Measurements from ENCODE around the gene EZH2. TPM values are rescaled to one million over a fixed set of nuclear protein-coding genes. Genes with fewer than 3 reads are reported as not detected.

The EZH2 gene
- total RNA-seq, 6 experiments from 2014 or later, result 1.2 to 4.2 (median 1.9) TPM

DNA sequence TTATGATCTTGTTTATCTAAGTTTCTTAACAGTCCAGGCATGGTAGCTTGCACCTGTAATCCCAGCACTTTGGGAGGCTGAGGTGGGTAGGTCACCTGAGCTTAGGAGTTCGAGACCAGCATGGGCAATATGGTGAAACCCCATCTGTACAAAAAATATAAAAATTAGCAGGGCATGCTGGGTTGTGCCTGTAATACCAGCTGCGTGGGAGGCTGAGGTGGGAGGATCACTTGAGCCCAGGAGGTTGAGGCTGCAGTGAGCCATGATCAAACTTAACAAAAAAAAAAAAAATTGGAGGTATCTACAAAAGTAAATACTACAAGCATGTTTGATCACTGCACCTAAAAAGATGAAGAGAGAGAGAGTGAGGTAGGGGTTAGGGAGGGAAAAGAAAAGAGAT is 9.0 kb upstream of the EZH2 start:
- Histone ChIP-seq H3K27ac (no peak overlapping the region), H3K9me3 (no peaks in the 10 kb centered on the region), H3K4me1 (no peaks in the 10 kb centered on the region), H3K4me3 (no peak overlapping the region), H3K36me3 (no peaks in the 10 kb centered on the region), H3K27me3 (no peaks in the 10 kb centered on the region)
- intact Hi-C loops (cut with DNase I), result no loop called here
- no peak for TF ChIP-seq POLR2A (IDR thresholded peaks at IDR 0.05)
- TF ChIP-seq, protein P1, sequence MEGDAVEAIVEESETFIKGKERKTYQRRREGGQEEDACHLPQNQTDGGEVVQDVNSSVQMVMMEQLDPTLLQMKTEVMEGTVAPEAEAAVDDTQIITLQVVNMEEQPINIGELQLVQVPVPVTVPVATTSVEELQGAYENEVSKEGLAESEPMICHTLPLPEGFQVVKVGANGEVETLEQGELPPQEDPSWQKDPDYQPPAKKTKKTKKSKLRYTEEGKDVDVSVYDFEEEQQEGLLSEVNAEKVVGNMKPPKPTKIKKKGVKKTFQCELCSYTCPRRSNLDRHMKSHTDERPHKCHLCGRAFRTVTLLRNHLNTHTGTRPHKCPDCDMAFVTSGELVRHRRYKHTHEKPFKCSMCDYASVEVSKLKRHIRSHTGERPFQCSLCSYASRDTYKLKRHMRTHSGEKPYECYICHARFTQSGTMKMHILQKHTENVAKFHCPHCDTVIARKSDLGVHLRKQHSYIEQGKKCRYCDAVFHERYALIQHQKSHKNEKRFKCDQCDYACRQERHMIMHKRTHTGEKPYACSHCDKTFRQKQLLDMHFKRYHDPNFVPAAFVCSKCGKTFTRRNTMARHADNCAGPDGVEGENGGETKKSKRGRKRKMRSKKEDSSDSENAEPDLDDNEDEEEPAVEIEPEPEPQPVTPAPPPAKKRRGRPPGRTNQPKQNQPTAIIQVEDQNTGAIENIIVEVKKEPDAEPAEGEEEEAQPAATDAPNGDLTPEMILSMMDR (IDR thresholded peaks at IDR 0.05), result no peak
- no peak for ATAC-seq
- WGBS (ENCODE audit: insufficient coverage, low coverage, low lambda C conversion rate, missing lambda C conversion rate), result 94% methylated on average over 2 of the region's 2 CpGs
- no peak for DNase-seq

DNA sequence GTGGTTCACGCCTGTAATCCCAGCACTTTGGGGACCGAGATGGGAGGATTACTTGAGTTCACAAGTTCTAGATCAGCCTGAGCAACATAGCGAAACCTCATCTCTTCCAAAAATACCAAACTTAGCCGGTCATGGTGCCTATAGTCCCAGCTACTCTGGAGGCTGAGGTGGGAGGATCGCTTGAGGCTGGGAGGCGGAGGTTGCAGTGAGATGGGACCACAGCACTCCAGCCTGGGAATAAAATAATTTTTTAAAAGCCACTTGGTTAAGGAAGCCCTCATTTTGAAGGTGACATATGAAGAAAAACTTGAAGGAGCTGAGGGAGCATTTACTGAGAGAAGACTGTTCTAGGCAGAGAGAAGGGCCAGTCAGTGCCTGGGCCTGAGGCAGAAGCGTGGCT is 4.2 kb upstream of the EZH2 start:
- no peak overlapping the region for H3K27ac ChIP-seq
- ATAC-seq, result no peak

DNA sequence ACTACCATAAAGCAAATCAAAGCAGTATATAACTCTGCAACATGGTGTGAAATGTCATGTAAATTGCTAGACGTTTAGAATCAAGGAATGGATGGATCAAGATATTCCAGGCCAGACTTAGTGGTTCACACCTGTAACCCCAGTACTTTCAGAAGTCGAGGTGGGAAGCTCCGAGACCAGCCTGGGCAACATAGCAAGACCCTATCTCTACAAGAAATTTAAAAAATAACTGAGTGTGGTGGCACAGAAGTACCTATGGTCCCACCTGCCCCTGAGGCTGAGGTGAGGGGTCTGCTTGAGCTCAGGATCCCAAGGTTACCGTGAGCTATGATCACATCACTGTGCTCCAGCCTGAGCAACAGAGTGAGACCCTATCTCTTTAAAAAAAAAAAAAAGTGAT is 2.8 kb upstream of the EZH2 start:
- H3K4me3 ChIP-seq, result no peak overlapping the region
- 83% methylated on average over 3 of the region's 4 CpGs for WGBS (ENCODE audit: insufficient coverage, low coverage, low lambda C conversion rate, missing lambda C conversion rate)
- no peaks in the 10 kb centered on the region for H3K9me3 ChIP-seq
- DNase-seq (no peak), ATAC-seq (no peak)
- no peak overlapping the region for H3K27ac ChIP-seq
- H3K4me1 ChIP-seq, result peaks cover 0 to 3% (median 0%) of the 10 kb centered on the region in 4 donors
- intact Hi-C loops (cut with DNase I), result no loop called here
- H3K36me3 ChIP-seq, result no peaks in the 10 kb centered on the region
- H3K27me3 ChIP-seq, result no peaks in the 10 kb centered on the region
- TF ChIP-seq, protein P1 (IDR thresholded peaks at IDR 0.05), result no peak
- no peak for TF ChIP-seq POLR2A (IDR thresholded peaks at IDR 0.05)

More for the DNA sequence above, 4.2 kb upstream of the EZH2 start:
- Histone ChIP-seq H3K4me3 (no peak overlapping the region), H3K9me3 (no peaks in the 10 kb centered on the region), H3K4me1 (peaks cover 0 to 3% (median 0%) of the 10 kb centered on the region in 4 donors), H3K36me3 (no peaks in the 10 kb centered on the region), H3K27me3 (no peaks in the 10 kb centered on the region)
- TF ChIP-seq, protein P1 (IDR thresholded peaks at IDR 0.05), result no peak
- TF ChIP-seq POLR2A (IDR thresholded peaks at IDR 0.05), result no peak
- no peak for DNase-seq
- 90% methylated on average over 6 of the region's 7 CpGs for WGBS (ENCODE audit: insufficient coverage, low coverage, low lambda C conversion rate, missing lambda C conversion rate)
- intact Hi-C loops (cut with DNase I), result no loop called here

DNA sequence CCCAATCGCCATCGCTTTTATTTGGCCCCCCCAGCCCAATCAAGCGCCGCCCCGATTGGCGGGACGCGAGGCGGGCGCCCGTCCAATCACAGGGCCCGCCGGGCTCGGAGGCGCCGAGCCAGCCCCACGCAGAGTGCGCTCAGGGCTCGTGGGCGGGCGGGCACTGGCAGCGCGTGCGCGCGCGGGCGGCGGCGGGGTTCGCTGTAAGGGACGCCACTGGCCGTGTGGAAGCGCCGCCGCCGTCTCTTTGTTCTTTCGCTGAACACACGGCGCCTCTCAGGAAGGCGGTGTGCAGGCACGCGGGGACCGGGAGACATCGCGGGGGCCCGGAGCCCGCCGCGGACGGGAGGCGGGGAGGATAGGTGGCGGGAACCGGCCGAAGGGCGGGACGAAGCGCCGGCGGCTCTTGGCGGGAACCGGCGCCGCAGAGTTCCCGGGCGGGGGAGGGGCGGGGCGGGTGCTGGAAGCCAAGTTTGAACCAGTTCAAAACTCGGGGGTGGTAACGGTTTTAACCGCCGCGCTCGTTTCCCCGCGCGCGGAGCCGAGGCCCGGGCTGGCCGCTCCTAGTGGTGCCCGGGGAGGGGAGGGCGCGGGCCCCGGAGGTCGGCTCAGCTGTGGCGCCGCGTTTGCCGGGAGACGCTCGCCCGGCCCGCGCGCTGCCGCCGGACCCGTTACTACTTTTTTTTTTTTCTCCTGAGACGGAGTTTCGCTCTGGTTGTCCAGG is 370 bp upstream of the EZH2 start:
- under 1% methylated on average over 17 of the region's 101 CpGs for WGBS (ENCODE audit: insufficient coverage, low coverage, low lambda C conversion rate, missing lambda C conversion rate)
- DNase-seq (peak; percentile 93 to 94 (median 93)), ATAC-seq (peak; percentile 95 to 97 (median 96))
- no peaks in the 10 kb centered on the region for H3K36me3 ChIP-seq
- peaks cover 0 to 3% (median 0%) of the 10 kb centered on the region in 4 donors for H3K4me1 ChIP-seq
- no peaks in the 10 kb centered on the region for H3K27me3 ChIP-seq
- peak overlapping the region; percentile 76 to 97 (median 89) for H3K4me3 ChIP-seq
- no peaks in the 10 kb centered on the region for H3K9me3 ChIP-seq
- intact Hi-C loops (cut with DNase I), result no loop called here
- TF ChIP-seq, protein P1 (IDR thresholded peaks at IDR 0.05), result no peak
- peak; percentile 92 for TF ChIP-seq POLR2A (IDR thresholded peaks at IDR 0.05)
- H3K27ac ChIP-seq, result peak overlapping the region; percentile 70 to 84 (median 76)

Measured in right lobe of liver (tissue), 6 donors.